NCI-H748 (cell line): ENCODE results near the gene SAMD4A.
"Not testable (repeated sequence)": the region's sequence is repeated elsewhere in the genome, so short reads cannot be mapped to it uniquely, and the experiment has no call there.

Experiments used
- DNase-seq: peaks from one replicate; lab custom pipeline; 2025; ENCODE audit not compliant: unreplicated experiment; lab: John Stamatoyannopoulos, UW

SAMD4A gene

DNA sequence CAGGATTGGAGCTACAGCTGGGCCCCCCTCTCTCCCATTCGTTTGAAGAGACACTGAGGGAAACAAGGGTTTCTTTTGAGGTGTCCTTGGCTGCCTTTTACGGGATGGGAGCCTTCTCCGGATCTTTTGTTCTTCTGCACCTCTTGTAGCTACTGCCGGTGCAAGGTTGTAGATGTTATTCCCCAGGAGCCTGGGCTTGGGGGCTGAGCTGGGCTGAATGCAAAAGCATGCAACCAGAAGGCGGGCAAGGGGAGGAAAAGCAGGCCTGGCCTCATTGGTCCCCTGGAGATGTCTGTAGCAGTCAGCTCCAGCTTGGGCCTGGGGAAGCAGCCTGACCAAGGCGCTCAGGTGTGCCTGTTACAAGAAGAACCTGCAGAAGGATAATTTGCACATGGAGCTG is 225.4 kb downstream of the SAMD4A start:
- no peak for DNase-seq

DNA sequence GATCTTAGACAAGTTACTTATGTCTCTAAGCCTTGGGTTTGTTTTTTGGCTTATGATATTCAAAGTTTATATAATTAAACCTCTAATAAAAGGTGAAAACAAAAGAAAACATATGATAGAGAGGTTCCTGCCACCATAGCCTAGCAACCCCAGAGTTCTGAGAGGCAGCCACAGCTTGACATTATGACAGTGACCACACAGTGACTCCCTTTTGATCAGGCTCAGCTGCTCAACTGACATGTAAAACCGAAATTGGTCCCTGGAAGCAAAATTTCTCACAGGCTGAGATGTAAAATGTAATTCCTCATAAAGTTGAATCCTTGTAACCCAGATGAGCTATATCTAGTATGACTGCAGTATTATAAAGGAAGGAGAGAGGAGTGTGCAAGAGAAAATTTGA is 227.2 kb downstream of the SAMD4A start:
- no peak for DNase-seq

DNA sequence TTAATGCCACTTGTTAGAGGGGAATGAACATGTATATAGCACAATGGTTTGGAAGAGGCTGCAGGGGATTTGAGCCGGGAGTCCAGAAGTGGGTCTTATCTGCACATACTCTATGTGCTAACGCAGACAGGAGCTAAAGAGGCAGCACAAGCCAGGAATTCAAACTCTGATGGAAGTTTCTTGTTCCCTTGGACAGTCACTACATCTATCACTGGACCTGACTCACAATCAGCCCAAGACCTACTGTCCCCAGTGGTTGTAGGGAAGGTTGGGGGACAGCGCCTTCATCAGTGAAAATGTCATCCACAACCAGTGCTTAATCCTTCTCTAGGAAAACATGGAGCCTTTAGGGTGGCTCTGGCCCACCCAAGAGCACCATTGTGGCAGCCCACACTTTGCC is 227.9 kb downstream of the SAMD4A start:
- DNase-seq = no peak

DNA sequence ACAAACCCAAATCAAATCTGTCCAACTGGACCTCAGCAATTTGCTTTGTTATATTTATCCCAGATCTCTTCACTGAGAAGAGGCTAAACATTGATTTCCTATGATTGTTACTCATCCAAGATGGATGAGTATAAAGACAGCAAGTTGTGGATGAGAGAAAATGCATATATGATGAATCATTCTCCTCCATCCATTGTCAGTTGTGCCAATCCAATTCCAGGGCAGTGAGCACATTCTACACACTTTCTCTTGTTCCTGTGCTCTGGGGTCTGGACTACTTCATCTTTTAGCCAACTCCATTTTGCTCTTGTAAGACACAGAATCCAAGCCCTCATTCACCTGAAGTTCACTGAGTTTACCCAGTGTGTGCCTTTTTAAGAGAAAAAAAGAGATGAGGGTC is 230.0 kb downstream of the SAMD4A start:
- DNase-seq = no peak

DNA sequence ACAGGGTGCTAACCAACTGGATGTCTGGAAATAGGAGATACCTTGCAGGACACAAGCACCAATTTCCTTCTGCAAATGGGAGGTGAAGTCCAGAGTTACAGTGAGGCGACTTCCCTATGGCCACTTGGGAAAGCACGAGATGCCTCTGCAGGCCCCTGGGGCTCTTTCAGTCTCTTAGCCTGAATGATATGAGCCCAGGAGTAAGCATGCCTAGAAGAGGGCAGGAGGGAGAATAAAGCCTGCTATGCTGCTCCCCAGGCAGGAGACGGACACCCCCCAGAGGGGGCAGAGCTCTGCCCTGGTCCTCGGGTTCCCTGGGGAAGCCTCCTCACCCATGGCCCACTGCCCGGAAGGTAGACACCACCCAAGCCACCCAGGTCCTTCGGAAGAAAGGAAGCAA is 230.6 kb downstream of the SAMD4A start:
- DNase-seq = no peak

DNA sequence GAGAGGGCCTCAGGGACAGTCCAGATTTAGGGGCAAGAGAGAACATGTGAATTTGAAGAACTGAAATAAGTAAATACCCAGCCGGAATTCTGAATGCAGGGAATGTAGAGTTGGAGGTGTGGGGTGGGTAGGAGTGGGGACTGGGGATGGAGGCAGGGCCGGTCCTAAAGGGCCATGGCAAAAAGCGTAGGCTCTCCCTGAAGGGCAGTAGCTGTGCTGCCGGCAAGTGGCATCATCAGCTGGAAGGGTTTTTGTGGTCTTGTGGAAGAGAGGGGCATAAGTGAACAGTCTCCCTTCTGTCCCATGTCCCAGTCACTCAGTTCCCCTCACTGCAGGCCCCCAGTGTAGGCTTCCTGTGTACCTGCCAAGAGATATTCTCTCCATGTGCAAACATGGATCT is 231.1 kb downstream of the SAMD4A start:
- DNase-seq = no peak

DNA sequence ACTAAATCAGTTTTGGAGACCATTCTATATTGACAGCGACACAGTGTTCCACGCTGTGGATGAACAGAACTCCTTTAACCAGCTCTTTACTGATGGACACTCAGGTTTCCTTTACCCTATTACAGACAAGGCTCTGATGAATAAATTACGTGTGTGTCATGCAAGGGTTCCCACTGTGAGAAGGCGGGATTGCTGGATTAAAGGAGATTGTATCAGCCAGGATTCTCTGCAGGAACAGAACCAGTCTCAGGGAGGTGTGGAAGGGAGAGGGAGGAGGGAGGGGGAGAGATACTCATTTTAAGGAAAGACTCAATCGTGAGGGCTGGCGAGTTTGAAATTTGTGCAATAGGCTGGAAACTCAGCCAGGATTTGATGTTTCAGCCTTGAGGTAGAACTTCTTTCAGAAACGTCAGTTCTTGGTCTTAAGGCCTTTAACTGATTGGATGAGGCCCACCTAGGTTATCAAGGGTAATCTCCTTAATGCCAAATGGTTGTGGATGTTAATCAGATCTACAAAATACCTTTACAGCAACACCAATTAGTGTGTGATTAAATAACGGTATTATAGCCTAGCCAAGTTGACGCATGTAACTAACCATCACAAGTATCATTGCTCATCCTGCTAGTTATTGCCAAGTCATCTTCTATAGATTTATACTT is 231.7 kb downstream of the SAMD4A start:
- DNase-seq = no peak

DNA sequence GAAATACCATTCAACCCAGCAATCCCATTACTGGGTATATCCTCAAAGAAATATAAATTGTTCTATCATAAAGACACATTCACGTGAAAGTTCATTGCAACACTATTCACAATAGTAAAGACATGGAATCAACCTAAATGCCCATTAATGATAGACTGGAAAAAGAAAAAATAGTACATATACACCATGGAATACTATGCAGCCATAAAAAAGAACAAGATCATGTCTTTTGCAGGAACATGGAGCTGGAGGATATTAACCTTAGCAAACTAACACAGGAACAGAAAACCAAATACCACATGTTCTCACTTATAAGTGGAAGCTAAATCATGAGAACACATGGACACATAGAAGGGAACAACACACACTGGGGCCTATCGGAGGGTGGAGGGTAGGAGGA is 234.6 kb downstream of the SAMD4A start:
- not testable (repeated sequence) for DNase-seq

DNA sequence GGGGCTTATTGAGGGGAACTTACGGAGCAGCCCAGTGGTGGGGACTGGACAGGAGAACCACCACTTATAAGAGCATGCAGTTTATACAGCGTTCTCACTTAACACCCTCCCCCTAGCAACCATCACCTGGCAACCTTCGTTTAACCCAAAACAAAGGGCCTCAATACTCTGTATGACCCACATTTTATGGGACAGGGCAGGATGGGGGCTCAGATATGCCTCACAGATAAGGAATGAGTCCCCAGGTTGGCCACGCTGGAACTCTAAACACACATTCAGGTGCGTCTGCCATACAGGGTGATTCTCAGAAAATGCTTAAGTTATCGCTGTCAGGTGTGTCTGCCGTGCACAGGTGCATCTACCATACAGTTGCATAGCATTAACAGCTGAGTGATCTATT is 236.5 kb downstream of the SAMD4A start:
- DNase-seq = peak; percentile 41

DNA sequence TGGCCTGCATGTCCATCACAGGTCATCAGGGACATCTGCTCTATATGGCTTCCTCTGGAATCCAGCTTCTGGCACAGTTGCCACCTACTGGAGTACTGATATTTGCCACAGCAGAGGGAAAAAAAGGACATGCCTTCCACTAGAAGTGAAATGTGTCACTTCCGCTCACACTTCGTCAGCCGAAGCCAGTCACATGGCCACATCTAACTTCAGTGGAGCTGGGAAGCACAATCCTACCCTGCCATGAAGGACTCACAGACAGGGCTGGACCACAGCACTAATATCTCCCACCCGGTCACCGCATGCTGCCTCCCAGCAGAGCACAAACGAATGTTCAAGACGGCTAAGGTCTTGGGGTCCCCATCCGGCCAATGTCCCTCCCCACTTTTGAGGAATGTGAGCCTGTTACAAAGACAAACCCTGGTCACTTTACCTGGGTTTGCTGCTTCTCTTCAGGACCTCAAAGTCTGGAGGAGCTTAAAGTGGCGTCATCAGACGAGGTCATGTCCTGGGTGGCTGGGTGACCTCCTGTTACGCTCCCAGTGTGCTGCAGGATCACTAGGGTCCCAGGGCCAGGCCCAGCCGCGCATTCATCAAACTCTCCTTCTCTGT is 237.1 kb downstream of the SAMD4A start:
- no peak for DNase-seq

DNA sequence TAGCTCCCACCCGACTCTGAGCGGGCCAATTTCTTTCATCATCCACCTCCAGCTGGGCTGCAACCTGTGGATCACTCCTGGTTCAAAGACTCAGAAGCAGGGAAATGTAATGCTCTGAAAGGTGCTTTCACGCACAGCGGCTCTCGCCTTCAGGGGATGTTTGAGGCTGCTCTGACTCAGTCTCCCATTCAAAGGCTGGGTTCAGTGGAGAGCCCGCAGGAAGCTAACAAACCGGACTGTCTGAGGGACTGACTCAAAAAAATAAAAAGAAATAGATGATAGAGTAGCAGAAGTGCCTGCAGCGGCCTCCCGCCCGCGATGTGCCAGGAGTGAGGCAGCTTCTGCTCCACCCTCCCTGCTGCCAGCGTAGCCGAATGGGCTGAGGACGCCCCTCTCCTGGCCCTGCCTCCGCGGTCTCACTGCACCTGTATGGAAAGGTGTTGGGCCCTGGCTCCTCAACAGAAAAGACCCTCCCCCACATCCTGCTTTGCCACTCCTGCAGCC is 237.7 kb downstream of the SAMD4A start:
- DNase-seq = peak; percentile 24

DNA sequence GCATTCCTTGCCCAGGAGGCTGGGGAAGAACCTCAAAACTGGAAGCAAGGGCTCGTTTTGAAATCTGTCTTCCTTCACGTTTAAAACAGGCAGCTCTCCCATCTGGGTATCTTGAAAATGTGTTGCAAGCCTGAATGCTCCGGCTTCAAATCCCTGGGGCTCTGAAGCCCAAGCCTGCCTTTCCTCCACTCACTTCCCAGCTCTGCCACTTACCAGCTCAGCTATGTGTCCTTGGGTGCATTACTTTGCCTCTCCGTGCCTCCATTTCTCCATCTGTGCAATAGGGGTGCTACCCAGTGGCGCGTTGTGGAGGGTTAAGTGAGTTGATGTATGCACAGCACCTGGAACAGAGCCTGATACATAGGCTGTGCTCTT is 238.1 kb downstream of the SAMD4A start:
- DNase-seq = no peak

DNA sequence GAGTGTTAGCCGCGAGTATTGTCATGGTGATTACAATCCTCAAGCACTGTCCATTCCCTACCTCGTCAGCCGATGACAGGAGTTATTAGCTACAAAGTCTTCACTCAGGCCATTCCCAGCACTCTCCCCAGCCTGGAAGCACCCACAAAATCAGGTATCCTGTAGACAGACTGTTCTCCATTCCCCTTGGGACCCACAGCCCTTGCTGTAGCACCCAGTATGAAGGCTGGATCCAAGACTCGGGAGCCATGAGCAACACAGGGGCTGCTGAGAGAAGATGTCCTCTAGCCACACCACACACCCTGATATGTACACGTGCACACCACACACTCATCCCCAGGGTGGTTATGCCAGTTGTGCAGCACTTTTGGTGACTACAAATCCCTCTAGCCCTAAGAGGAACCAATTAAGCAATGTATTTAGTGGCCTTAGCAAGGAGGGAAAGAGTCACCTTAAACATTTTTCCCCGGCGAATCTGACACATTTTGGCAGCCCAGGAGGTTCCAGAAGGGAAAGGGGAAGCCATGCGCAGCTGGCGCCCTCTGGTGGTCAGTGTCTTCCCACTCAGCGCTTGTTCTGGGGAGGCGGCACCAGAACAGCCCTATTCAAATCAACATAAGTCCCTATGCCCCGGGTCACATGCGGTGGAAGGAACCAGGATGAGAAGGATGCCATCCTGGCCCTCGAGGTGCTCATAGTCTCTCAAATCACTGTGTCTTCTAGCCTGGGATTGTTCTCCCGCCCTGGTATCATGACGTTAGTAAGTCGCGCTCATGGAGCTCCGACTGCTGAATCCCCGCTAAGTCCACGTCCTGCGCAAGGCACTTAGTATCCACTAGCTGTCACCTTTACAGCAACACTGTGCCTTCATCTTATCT is 238.8 kb downstream of the SAMD4A start:
- DNase-seq = peak; percentile 79

DNA sequence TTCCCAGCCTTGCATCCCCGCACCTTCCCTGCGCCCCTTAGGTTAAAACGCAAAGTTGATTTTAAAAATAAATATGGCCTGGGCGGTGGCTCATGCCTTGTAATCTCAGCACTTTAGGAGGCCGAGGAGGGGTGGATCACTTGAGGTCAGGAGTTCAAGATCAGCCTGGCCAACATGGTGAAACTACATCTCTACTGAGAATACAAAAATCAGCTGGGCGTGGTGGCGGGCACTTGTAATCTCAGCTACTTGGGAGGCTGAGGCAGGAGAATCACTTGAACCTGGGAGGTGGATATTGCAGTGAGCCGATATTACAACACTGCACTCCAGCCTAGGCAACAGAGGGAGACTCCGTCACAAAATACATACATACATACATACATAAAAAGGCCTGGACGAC is 239.7 kb downstream of the SAMD4A start:
- no peak for DNase-seq

DNA sequence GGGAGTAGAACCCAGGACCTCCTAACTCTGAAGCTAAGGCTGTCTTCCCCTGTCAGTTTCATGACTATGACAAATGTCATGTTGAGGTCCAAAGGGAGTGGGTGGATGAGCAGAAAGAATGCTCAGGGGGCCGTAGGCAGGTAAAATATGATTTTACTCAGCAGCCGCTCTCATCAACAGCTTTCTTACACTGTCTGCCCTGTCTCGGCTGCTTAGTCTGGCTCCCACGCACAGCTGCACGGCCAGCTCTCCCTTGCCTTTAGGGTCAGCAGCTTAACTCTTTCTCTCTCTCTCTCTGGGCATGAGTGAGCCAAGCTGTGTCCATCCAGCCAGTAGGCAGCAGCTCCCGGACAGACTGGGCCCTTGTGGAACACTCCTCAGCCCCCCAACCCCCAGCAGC is 240.5 kb downstream of the SAMD4A start:
- DNase-seq = no peak

DNA sequence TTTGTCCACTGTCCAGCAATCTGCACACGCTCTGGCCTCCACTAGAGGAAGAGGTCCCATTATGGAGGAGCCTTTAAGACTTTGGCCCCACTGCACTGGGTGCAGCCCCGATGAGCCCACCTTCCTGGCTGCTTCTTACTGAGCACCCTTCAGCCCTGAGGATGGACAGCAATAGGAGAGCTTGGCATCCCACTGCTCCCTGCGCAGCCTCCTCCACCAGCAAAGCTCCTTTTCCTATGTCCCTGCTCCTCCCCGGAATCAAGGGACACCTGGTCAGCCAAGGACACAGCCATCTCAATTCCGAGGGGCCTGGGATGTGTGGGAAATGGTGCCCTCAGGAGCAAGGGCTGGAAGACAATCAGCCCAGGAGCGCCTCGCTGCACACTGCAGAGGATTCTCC is 241.0 kb downstream of the SAMD4A start:
- no peak for DNase-seq

DNA sequence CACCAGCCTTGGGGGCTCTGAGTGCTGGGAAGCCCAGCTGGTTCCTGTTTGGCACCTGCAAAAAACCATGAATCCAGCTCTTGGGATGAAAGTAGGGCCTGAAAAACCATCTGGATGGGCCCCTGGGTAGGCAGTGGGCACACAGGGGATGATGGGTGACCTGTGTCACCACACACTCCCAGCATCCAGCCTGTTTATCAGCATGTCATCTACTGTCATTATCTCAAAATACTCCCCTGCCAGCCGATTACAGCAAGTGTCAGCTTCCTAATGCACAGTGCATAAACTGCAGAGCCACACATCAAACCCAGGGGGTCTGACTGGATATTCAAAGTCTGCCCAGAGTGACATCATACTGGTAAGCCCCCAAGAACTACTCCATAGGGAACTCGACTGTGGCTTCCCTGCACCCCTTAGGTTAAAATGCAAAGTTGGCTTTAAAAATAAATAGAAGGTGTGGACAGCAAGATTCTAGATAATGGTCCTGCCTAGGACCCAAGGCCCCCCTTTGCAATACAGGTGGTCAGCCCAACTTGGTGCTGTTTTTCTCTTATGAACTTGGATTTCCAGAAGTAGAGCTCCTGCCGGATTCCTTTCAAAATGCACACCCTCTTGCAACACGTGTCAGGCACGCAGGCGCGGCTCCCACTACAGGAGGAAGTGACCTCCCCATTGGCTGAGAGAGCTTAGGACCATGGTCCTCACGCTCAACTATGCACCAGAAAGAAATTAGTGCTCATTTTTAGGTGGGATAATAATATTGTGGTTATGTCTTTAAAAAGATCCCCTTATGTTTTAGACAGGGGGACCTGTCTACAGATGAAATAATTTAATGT is 241.6 kb downstream of the SAMD4A start:
- DNase-seq = no peak

DNA sequence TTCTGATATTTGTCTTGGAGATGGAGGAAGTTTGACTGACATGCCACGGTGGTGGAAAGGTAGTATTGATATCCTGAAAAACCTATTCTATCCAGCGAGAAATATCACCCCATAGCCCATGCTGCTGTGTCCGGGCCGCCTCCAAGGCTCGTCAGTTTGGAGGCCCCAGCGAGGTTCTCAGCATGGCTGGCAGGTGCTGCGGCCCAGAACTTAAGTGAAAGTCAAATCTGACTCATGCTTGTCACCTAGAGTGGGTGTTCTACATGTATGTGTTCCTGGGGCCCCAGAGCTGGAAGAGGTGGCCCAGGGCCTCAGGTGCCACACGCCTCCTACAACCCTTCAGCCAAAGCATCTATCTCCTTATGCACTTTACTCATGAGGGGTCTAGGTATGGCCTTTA is 242.8 kb downstream of the SAMD4A start:
- DNase-seq = no peak

DNA sequence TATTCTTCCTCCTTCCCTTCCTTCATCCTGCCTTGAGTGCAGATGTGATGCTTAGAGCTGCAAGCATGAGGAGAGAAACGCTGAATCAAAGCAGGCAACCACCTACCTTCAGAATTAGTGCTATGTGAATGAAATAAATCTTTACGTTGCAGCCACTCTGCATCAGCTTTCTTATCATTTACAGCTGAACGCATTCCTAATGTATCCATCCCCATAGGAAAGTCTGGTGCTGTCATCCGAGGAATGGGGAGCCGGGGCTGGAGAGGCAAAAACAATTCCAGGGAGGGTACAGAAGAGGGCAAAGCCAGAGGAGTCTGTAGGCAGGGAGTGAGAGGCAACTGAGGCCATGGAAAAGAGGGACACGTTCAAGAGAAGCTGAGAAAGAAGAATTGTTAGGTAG is 245.7 kb downstream of the SAMD4A start:
- no peak for DNase-seq

DNA sequence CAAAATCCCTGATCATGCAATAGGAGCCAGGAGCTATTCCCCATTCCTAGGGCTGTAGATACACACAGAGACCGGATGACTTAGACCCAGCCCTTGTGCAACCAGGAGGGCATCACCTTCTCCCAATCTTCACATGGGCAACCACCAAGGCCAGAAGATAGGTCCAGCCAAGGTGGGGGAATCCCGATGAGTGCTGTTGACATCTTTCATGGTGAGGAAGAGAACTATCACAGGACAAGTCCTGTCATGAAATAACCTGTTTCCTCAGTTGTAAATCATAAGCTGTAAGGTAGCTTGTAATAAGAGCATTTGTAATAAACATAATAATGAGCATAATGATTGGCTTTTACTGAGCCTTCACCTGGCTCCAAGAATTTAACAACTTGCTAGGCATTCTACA is 246.2 kb downstream of the SAMD4A start:
- no peak for DNase-seq

DNA sequence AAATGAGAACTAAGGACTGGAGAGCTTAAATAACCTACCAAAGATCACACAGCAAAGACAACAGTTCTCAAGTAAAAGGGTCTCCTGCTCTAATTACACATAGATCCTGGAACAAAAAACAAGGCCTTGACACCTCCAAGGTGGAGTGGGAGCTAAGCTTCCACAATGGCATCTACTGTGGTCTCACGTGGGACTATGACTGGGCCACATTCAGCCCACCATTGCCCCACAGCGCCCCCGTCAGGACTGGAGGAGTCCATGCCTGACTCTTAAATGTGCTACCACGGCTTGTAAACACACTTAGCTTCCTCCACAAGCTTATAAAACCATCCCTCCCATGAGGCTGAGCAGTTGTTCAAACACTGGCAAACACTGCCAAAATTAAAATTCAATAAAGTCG is 247.1 kb downstream of the SAMD4A start:
- peak; percentile 30 for DNase-seq
